Nephron (organoid): ENCODE measurements around the gene LHFPL2.

Source experiments
- H3K27ac Mint-ChIP-seq, 3 experiments: 2 replicates each; pipeline ENCODE4 v1.8.0; 2020; ENCODE audit warnings: mixed read lengths in 3 of 3, mild to moderate bottlenecking in 2 of 3, moderate library complexity in 1 of 3
- H3K27me3 Mint-ChIP-seq: 2 replicates; pipeline ENCODE4 v1.8.0; 2021; ENCODE audit warnings: low read depth, mild to moderate bottlenecking, moderate library complexity, mixed read lengths
- H3K36me3 Mint-ChIP-seq: 2 replicates; pipeline ENCODE4 v1.8.0; 2020; ENCODE audit warnings: low read depth, mixed read lengths
- H3K4me1 Mint-ChIP-seq: 2 replicates; pipeline ENCODE4 v1.8.0; 2020; ENCODE audit warnings: mixed read lengths
- H3K4me3 Mint-ChIP-seq, 3 experiments: 2 replicates each; pipeline ENCODE4 v1.8.0; 2020; ENCODE audit warnings: mild to moderate bottlenecking in 3 of 3, mixed read lengths in 3 of 3, moderate library complexity in 2 of 3
- H3K9me3 Mint-ChIP-seq: 2 replicates; pipeline ENCODE4 v1.8.0; 2020; ENCODE audit warnings: mixed read lengths
- TF ChIP-seq, protein P1 (sequence below), 3 experiments: fragments of 200-600 bp; sonication (generic); IDR thresholded peaks; one replicate each; pipeline ENCODE4 v1.5.0; 2021; ENCODE audit warnings: antibody characterized with exemption in 3 of 3; ENCODE audit not compliant: unreplicated experiment in 3 of 3

Gene LHFPL2

DNA sequence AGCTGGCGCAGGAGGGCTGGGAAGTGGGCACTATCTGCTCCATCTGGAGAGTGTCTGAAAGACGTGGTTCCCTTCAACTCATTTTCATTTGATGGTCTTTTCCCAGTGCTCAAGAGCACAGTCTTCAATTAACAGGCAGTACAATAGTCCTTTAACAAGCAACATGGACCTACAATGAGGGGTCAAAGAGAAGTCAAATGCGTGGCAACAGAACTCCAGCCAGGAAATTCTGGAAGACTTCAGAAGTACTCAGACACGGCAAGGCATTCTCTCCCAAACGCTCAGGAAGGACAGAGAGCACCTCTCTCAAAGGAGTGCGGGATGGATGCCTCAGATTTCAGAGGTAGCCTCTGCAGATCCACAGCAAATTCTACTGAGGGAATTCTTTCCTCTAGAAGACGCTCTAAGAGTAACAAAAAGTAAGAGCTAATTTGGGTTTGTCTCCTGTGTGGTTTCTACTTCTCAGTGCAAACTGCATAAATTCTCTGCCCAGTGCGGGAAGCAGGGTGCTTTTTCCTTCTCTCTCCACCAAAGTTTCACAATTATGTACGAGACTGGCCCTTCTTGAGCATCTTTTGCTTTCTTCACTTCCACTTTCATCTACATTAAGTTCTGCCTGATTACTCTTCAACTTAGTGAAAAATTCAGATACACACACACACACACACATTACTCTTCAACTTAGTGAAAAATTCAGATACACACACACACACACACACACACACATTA lies 56.4 kb downstream of the LHFPL2 start:
- H3K4me3 Mint-ChIP-seq, result no peak overlapping the region
- H3K27ac Mint-ChIP-seq, result peak overlapping the region; percentile 92 to 96 (median 95)
- peaks cover 83% of the 10 kb centered on the region for H3K4me1 Mint-ChIP-seq

DNA sequence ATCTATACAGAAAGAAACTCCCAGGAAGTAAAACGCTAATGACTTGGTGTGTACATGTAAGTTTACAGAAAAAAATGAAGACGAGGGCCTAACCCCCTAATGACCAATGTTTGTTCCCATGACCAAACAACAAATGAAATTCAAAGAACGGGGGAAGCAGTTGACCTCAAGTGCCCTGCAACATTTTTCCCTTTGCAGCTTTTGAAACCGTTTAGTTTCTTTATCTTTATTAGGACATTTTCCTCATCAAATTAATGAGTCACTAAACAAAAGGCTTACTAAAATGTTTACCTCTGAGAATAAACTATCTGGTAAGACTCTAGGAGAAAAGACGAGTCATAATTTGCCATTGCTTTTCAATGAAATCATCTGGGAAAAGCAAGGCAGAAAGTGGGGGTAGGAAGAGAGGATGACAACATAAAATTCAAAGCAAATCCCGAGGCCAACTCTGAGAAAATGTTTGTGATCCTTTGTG lies 57.4 kb downstream of the LHFPL2 start:
- H3K27me3 Mint-ChIP-seq, result no peaks in the 10 kb centered on the region
- TF ChIP-seq, protein P1, sequence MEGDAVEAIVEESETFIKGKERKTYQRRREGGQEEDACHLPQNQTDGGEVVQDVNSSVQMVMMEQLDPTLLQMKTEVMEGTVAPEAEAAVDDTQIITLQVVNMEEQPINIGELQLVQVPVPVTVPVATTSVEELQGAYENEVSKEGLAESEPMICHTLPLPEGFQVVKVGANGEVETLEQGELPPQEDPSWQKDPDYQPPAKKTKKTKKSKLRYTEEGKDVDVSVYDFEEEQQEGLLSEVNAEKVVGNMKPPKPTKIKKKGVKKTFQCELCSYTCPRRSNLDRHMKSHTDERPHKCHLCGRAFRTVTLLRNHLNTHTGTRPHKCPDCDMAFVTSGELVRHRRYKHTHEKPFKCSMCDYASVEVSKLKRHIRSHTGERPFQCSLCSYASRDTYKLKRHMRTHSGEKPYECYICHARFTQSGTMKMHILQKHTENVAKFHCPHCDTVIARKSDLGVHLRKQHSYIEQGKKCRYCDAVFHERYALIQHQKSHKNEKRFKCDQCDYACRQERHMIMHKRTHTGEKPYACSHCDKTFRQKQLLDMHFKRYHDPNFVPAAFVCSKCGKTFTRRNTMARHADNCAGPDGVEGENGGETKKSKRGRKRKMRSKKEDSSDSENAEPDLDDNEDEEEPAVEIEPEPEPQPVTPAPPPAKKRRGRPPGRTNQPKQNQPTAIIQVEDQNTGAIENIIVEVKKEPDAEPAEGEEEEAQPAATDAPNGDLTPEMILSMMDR (IDR thresholded peaks at IDR 0.05; ENCODE audit: unreplicated experiment in 3 of 3), result no peak
- peak overlapping the region; percentile 92 to 96 (median 95) for H3K27ac Mint-ChIP-seq
- peaks cover 5% of the 10 kb centered on the region for H3K9me3 Mint-ChIP-seq
- H3K36me3 Mint-ChIP-seq, result peaks cover 56% of the 10 kb centered on the region
- H3K4me1 Mint-ChIP-seq, result peaks cover 80% of the 10 kb centered on the region
- no peak overlapping the region for H3K4me3 Mint-ChIP-seq

More for the DNA sequence above, 56.4 kb downstream of the LHFPL2 start:
- Mint-ChIP-seq H3K9me3 (no peaks in the 10 kb centered on the region), H3K36me3 (peaks cover 47% of the 10 kb centered on the region), H3K27me3 (no peaks in the 10 kb centered on the region)
- TF ChIP-seq, protein P1 (IDR thresholded peaks at IDR 0.05; ENCODE audit: unreplicated experiment in 3 of 3), result no peak

DNA sequence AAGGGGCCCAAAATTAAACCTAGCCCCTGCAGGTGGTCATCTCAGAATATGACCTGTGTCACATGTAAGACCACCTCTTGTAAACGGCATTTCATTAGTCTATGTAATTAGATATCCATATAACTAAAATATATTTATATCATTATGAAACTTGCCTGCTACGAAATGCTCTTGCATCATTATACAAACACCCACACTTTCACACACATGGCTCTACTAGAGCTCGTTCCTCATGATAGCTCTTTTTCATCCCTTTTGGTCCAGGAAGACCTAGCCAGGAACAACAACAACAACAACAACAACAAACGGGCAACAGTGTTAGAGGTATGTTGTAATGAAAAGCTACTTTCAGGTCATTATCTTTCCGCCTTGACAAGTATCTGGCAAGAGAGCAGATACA lies 58.6 kb downstream of the LHFPL2 start:
- H3K4me3 Mint-ChIP-seq, result no peak overlapping the region
- H3K36me3 Mint-ChIP-seq, result peaks cover 67% of the 10 kb centered on the region
- TF ChIP-seq, protein P1 (IDR thresholded peaks at IDR 0.05; ENCODE audit: unreplicated experiment in 3 of 3), result no peak
- H3K27ac Mint-ChIP-seq, result peak overlapping the region in 2 of 3 experiments; percentile 13 to 21
- H3K27me3 Mint-ChIP-seq, result no peaks in the 10 kb centered on the region
- H3K9me3 Mint-ChIP-seq, result peaks cover 15% of the 10 kb centered on the region
- peaks cover 70% of the 10 kb centered on the region for H3K4me1 Mint-ChIP-seq

DNA sequence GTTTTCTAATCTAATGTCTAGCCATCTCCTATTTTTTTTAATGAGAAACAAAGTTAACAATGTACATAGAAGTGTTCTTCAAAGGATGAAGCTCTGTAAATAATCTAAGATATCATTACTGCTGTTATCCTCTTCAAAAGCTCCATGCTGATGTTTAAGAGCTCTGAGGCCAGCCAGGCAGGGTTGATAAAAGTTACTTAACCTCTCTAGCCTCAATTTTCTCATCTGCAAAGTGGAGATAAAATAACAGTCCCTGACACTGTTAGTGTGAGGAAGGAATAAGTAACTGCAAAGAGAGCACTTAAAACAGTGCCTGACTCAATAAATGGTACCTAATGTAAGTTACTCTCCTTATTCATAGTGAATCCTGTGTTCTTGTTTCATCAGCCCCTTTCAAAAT lies 60.1 kb downstream of the LHFPL2 start:
- Mint-ChIP-seq H3K4me3 (no peak overlapping the region), H3K27me3 (no peaks in the 10 kb centered on the region), H3K4me1 (peaks cover 56% of the 10 kb centered on the region), H3K9me3 (peaks cover 15% of the 10 kb centered on the region), H3K36me3 (peaks cover 73% of the 10 kb centered on the region), H3K27ac (no peak overlapping the region)
- TF ChIP-seq, protein P1 (IDR thresholded peaks at IDR 0.05; ENCODE audit: unreplicated experiment in 3 of 3), result no peak

DNA sequence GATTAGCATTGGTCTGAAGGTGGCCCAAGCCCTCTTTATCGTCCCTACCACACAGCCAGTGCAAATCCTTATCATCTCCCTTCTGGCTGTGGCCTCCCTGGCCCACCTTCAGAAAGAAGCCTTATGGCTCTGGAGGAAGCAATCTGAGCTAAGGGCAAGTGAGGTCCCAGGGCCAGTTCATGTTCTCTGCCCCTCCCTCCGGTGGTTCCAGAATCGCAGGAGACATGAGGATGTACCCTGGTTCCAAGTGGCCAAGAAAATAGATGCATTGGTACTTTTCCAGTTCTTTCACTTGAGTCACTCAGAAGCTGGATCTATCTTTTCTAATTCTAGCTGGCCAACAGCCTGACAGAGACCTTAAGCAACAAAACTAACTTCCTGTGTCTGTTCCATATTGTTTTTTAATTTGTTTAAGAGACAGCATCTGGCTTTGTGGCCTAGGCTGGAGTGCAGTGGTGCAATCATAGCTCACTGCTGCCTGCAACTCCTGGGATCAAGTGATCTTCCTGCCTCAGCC lies 60.7 kb downstream of the LHFPL2 start:
- Mint-ChIP-seq H3K4me3 (no peak overlapping the region), H3K36me3 (peaks cover 75% of the 10 kb centered on the region), H3K27me3 (no peaks in the 10 kb centered on the region), H3K9me3 (peaks cover 16% of the 10 kb centered on the region), H3K4me1 (peaks cover 49% of the 10 kb centered on the region), H3K27ac (peak overlapping the region; percentile 35 to 65 (median 51))
- TF ChIP-seq, protein P1 (IDR thresholded peaks at IDR 0.05; ENCODE audit: unreplicated experiment in 3 of 3), result no peak
